Activated CD4-positive, alpha-beta T cell treated with anti-CD3 and anti-CD28 coated beads, Interleukin-2, amount 50 U/mL, for 1 hour (primary cell): ENCODE measurements around the gene ANKRD60.

Experiments
- DNase-seq: peaks from one replicate; pipeline ENCODE4 v3.0.0-alpha.2; 2020

ANKRD60 gene

DNA sequence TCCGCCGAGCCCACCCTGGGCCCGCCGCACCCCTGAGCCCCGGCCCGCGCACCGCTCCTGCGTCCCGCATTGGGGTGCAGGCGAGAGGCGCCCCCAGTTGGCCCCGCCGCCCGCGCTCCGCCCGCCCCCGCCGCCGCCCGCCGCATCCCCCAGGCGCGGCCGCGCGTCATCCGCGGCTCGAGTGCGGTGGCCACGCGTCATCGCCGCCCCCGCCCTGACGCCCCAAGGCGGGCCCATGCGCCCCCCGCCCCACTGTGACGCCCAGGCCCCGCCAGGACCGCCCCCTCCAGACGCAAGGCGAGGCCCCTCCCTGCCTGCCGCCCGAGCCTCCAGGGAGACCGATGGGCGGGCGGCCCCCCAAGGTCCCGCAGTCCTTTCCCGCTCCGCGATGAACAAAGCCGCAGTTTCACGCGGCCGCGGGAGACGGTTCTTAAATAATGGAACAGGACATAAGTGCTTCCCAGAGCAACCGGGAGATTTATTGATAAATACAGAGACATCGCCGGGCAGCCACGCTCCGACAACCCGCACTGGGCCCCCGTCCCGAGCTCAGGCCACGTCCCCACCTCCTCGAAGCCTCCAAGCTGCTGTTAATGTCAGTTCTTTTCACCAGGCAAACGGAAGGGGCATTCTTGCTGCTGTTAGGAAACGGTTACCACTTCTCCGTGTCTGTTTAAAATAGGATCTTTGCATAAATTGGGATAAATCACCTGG, at the start of gene ANKRD60:
Gene ANKRD60, minus strand, starts transcription at position 170 of the 714 bp plus-strand sequence. Its CDS starts 0 bp downstream, at position 170.
- DNase-seq, result peak; percentile 64

DNA sequence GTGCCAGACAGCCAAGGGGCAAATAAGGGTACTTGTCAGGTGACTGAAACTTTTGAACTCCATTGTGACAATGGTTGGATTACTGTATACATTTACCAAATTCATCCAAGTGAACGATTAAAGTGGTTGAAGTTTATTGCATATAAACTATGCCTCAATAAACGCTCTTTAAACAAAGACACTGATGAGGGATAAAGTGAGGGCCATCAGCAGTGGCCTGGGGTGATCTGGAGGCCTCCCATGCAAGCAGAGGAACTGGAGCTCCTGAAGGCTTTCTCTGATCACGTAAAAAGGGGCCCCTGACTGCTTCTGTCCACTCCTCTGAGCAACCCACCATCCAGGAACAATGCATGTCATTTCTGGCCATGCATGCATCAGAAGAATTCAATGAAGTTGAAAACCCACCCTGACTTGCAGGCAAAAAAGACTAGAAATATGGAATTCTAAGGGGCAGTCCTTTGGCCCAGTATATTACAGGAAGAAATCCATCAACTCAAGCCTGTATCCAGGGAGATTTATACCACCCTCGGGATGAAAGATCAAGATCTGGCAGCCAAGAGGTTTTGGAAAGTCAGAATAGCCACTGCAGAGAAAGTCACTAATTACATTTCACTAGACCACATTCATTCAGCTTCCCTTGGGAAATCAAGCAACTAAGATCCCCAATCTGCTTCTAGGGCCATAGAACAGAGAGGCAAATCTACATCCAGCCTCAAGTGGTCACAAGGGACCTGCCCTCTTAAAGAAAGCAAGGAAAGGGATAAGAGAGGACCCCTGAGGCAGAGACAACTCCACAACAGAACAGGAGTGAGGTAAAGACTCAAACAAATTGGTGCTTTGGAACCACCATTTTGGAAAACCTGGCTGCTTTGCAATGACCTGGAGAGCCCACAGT, 49.4 kb upstream of the ANKRD60 start:
- DNase-seq, result no peak

- DNase-seq, result no peak
Measured at GRCh38 chr20:58277107-58277506, 48.7 kb upstream of the ANKRD60 start.

DNA sequence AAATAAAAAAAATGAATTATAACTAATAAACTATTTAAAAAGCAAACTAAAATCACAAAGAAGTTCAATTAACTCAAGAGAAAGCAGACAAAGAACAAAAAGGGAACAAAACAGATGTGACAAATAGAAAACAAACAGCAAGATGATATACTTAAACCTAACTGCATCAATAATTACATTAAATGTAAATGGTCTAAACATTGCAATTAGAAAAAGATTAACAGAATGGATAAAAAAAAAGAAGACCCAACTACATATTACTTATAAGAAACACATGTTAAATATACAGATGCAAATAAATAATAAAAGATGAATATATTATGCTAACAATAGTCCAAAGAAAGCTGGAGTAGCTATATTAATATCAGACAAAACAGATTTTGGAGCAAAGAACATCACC, 45.9 kb upstream of the ANKRD60 start:
- no peak for DNase-seq

- DNase-seq, result no peak
Measured at GRCh38 chr20:58271606-58272351, 43.3 kb upstream of the ANKRD60 start.

- DNase-seq, result no peak
Measured at GRCh38 chr20:58268936-58269619, 40.6 kb upstream of the ANKRD60 start.

DNA sequence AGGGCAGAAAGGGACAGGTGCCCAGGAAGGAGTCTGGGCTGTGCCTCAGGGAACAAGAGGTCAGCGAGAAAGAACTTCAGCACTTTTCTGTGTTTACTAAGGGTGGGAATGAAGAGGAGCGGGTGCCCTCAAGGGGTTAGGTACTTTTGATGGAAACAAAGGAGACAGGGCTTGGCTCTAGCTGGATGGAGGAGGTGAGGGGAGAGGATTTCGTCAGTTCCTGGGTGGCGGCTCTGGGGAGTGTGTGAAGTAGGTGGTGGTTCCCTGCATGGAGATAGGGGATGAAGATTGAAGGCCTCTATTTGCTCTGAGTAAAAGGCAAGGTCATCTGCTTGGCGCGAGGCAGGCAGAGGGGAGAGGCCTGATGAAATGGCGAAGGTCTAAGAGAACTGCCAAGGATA, 40.0 kb upstream of the ANKRD60 start:
- DNase-seq, result no peak

- DNase-seq, result no peak
Measured at GRCh38 chr20:58267389-58268215, 39.1 kb upstream of the ANKRD60 start.

- DNase-seq, result no peak
Measured at GRCh38 chr20:58264271-58264670, 35.8 kb upstream of the ANKRD60 start.

DNA sequence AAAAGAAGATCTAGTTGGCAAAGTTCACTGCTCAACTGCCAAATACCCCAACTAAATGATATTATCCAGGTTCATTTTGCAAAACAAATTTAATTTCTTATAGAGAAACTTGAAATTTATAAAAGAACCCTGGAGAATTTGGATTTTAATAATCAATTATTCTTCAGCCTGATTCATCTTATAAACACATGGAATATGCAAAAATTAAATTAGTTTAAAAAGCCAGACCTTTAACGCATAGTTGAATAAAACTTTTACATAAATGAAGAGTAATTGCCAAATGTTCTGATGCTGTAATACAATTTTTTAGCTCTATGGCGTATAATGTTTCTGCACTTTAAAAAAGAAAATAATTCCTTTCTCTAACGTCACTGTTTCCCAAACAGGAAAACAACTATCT, 33.2 kb upstream of the ANKRD60 start:
- no peak for DNase-seq

GRCh38 chr20:58260006-58260405, 31.6 kb upstream of the ANKRD60 start:
- DNase-seq, result no peak

DNA sequence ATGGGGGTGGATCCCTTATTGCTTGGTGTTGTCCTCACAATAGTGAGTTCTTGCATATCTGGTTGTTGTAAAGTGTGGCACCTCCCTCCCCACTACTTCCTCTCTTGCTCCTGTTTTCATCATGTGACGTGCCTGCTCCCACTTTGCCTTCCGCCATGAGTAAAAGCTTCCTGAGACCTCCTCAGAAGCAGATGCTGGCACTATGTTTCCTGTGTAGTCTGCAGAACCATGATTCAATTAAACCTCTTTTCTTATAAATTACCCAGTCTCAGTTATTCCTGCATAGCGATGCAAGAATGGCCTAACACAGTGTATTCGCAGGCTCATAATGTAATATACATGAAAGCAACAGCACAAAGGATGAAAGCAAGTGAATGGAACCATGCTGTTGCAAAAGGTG, 28.4 kb upstream of the ANKRD60 start:
- no peak for DNase-seq

- no peak for DNase-seq
Measured at GRCh38 chr20:58256307-58256706, 27.9 kb upstream of the ANKRD60 start.

- no peak for DNase-seq
Measured at GRCh38 chr20:58254890-58255289, 26.4 kb upstream of the ANKRD60 start.

DNA sequence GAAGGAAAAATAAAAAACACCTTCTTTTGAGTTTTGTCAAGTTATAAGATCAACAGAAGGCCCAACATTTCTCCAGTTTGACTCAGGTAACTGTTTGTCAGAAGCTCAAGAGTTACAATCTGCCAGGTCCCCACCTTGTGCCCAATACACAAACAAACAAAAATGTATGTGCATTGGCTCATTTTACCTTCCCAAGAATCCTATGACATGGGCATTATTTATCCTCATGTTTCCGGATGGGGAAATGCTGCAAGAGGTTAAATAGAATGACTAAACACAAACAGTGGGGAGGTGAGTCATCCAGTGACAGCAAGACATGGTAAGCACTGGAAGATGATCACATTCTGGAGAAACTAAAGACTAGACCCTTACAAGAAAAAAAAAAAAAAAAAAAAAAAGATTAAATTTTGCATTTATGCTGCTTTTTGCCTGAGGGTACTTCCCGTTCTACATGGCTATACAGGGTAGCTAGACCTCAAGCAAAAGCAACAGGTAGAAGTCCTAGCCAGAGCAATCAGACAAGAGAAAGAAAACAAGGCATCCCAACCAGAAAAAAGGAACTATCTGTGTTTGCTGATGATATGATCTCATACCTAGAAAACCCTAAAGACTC, 23.6 kb upstream of the ANKRD60 start:
- no peak for DNase-seq

- no peak for DNase-seq
Measured at GRCh38 chr20:58251348-58251978, 23.0 kb upstream of the ANKRD60 start.

DNA sequence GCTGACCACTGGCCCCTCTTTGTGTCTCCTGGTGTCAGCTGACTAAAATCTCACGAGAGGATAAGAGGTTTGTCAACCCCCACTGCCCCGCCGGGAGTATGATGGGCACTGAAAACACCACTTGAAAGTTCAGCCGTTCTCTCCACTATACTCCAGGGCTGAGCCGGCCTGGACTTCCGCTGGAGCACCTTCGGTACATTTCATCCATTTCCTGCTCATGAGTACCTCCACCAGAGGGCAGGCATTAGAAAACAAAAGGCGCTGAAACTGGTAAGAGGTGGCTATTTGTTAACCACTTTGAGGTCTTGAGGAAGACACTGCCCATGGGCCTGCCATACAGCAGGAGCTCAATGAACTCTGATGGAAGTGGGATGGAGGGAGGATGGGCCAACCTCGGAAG, 17.9 kb upstream of the ANKRD60 start:
- DNase-seq, result no peak

DNA sequence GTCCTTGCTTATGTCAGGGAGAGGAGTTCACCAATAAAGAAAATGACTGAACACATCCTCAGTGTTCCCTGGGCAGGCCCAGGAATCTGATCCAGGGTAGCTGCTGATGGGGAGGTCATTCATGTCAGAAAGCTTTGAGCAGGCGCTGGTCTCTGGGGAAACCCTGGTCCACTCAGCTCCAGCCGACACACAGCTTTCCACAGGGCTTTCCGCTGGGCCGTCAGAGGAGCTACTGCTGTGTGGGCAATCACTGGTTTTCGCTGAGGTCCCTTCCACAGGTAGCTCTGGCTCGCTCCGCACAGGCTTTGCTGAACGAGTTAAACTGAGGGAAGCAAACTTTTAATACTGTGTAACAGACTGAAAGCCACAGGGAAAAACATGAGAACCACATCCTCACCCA, 17.5 kb upstream of the ANKRD60 start:
- no peak for DNase-seq

GRCh38 chr20:58245181-58245891, 16.9 kb upstream of the ANKRD60 start:
- no peak for DNase-seq

- no peak for DNase-seq
Measured at GRCh38 chr20:58244517-58245030, 16.1 kb upstream of the ANKRD60 start.
